OCI-M2 (cell line): ENCODE measurements around the gene PLIN4.

Source experiments
- DNase-seq: peaks from one replicate; lab custom pipeline; 2025; ENCODE audit not compliant: unreplicated experiment; lab: John Stamatoyannopoulos, UW

Gene PLIN4

GRCh38 chr19:4507804-4508203 is 10.5 kb downstream of the PLIN4 start:
- no peak for DNase-seq

GRCh38 chr19:4507150-4507452 is 11.2 kb downstream of the PLIN4 start:
- no peak for DNase-seq

GRCh38 chr19:4506449-4507149 is 11.7 kb downstream of the PLIN4 start:
- no peak for DNase-seq

GRCh38 chr19:4505570-4506448 is 12.5 kb downstream of the PLIN4 start:
- DNase-seq, result no peak

- DNase-seq, result no peak
Observed at GRCh38 chr19:4504891-4505569, 13.3 kb downstream of the PLIN4 start.

GRCh38 chr19:4504297-4504701 is 14.0 kb downstream of the PLIN4 start:
- no peak for DNase-seq

GRCh38 chr19:4503825-4504170 is 14.5 kb downstream of the PLIN4 start:
- DNase-seq, result no peak

- no peak for DNase-seq
Observed at GRCh38 chr19:4503132-4503824, 15.0 kb downstream of the PLIN4 start.

- no peak for DNase-seq
Observed at GRCh38 chr19:4502282-4503131, 15.8 kb downstream of the PLIN4 start.

GRCh38 chr19:4501691-4502090 is 16.6 kb downstream of the PLIN4 start:
- DNase-seq, result no peak

GRCh38 chr19:4500841-4501591 is 17.3 kb downstream of the PLIN4 start:
- DNase-seq, result no peak

- DNase-seq, result no peak
Observed at GRCh38 chr19:4499855-4500254, 18.4 kb downstream of the PLIN4 start.

GRCh38 chr19:4499318-4499717 is 19.0 kb downstream of the PLIN4 start:
- no peak for DNase-seq

- no peak for DNase-seq
Observed at GRCh38 chr19:4498694-4499093, 19.6 kb downstream of the PLIN4 start.

GRCh38 chr19:4497770-4498389 is 20.4 kb downstream of the PLIN4 start:
- DNase-seq, result no peak

- DNase-seq, result no peak
Observed at GRCh38 chr19:4496304-4496703, 22.0 kb downstream of the PLIN4 start.

- DNase-seq, result no peak
Observed at GRCh38 chr19:4495471-4495870, 22.8 kb downstream of the PLIN4 start.

GRCh38 chr19:4494691-4495064 is 23.6 kb downstream of the PLIN4 start:
- DNase-seq, result no peak

GRCh38 chr19:4493929-4494690 is 24.2 kb downstream of the PLIN4 start:
- no peak for DNase-seq
